ENCODE results near the gene MOB4.

The MOB4 gene

GRCh38 chr2:197498937-197499593 lies 16.8 kb upstream of the MOB4 start:
- Histone ChIP-seq H3K36me3 (ENCODE audit: control insufficient read depth, insufficient read depth, low read length, severe bottlenecking) (peaks cover 59% of the 10 kb centered on the region), H3K27me3 (replicated peaks; ENCODE audit: control insufficient read depth, insufficient read depth, low read length) (no peaks in the 10 kb centered on the region), H3K4me1 (ENCODE audit: control insufficient read depth, insufficient read depth, low read length) (peaks cover 42% of the 10 kb centered on the region), H3K4me3 (ENCODE audit: low read length) (peak overlapping the region; percentile 100), H3K9ac (ENCODE audit: low read length) (peak overlapping the region; percentile 99), H3K9me3 (ENCODE audit: control insufficient read depth, low read length) (no peaks in the 10 kb centered on the region)
- DNase-seq (ENCODE audit: low read depth): peak; percentile 79

- Histone ChIP-seq H3K9ac (ENCODE audit: low read length) (peak within 1 kb of the TSS; percentile 99), H3K4me1 (ENCODE audit: control insufficient read depth, insufficient read depth, low read length) (peaks cover 42% of the 10 kb centered on the region), H3K4me3 (ENCODE audit: low read length) (peak within 1 kb of the TSS; percentile 100), H3K36me3 (ENCODE audit: control insufficient read depth, insufficient read depth, low read length, severe bottlenecking) (peaks cover 59% of the 10 kb centered on the region), H3K9me3 (ENCODE audit: control insufficient read depth, low read length) (no peaks in the 10 kb centered on the region), H3K27me3 (replicated peaks; ENCODE audit: control insufficient read depth, insufficient read depth, low read length) (no peaks in the 10 kb centered on the region)
- DNase-seq (ENCODE audit: low read depth): peak; percentile 100
Observed at GRCh38 chr2:197499594-197500502, 16.0 kb upstream of the MOB4 start, which contains the start of the genes HSPD1 and HSPE1. Gene HSPD1, minus strand, starts transcription at chr2:197499840. Its CDS starts 992 bp downstream, at chr2:197498848. Gene HSPE1, plus strand, starts transcription at chr2:197500379. Its CDS starts 58 bp downstream, at chr2:197500437.

GRCh38 chr2:197500503-197501131 lies 15.2 kb upstream of the MOB4 start:
- H3K9ac ChIP-seq (ENCODE audit: low read length): peak overlapping the region; percentile 99
- H3K27me3 ChIP-seq (replicated peaks; ENCODE audit: control insufficient read depth, insufficient read depth, low read length): no peaks in the 10 kb centered on the region
- H3K4me1 ChIP-seq (ENCODE audit: control insufficient read depth, insufficient read depth, low read length): peaks cover 42% of the 10 kb centered on the region
- DNase-seq (ENCODE audit: low read depth): peak; percentile 53
- no peaks in the 10 kb centered on the region for H3K9me3 ChIP-seq (ENCODE audit: control insufficient read depth, low read length)
- H3K36me3 ChIP-seq (ENCODE audit: control insufficient read depth, insufficient read depth, low read length, severe bottlenecking): peaks cover 53% of the 10 kb centered on the region
- peak overlapping the region; percentile 100 for H3K4me3 ChIP-seq (ENCODE audit: low read length)

GRCh38 chr2:197502201-197502600 lies 13.7 kb upstream of the MOB4 start:
- peak overlapping the region; percentile 99 for H3K9ac ChIP-seq (ENCODE audit: low read length)
- peaks cover 32% of the 10 kb centered on the region for H3K4me1 ChIP-seq (ENCODE audit: control insufficient read depth, insufficient read depth, low read length)
- peaks cover 42% of the 10 kb centered on the region for H3K36me3 ChIP-seq (ENCODE audit: control insufficient read depth, insufficient read depth, low read length, severe bottlenecking)
- H3K27me3 ChIP-seq (replicated peaks; ENCODE audit: control insufficient read depth, insufficient read depth, low read length): no peaks in the 10 kb centered on the region
- H3K4me3 ChIP-seq (ENCODE audit: low read length): peak overlapping the region; percentile 100
- no peak for DNase-seq (ENCODE audit: low read depth)
- H3K9me3 ChIP-seq (ENCODE audit: control insufficient read depth, low read length): no peaks in the 10 kb centered on the region

GRCh38 chr2:197502685-197503084 lies 13.2 kb upstream of the MOB4 start:
- no peaks in the 10 kb centered on the region for H3K9me3 ChIP-seq (ENCODE audit: control insufficient read depth, low read length)
- H3K4me3 ChIP-seq (ENCODE audit: low read length): peak overlapping the region; percentile 100

GRCh38 chr2:197504000-197504399 lies 11.9 kb upstream of the MOB4 start:
- Histone ChIP-seq H3K4me1 (ENCODE audit: control insufficient read depth, insufficient read depth, low read length) (peaks cover 16% of the 10 kb centered on the region), H3K36me3 (ENCODE audit: control insufficient read depth, insufficient read depth, low read length, severe bottlenecking) (peaks cover 33% of the 10 kb centered on the region), H3K9me3 (ENCODE audit: control insufficient read depth, low read length) (no peaks in the 10 kb centered on the region), H3K9ac (ENCODE audit: low read length) (no peak overlapping the region), H3K4me3 (ENCODE audit: low read length) (no peak overlapping the region), H3K27me3 (replicated peaks; ENCODE audit: control insufficient read depth, insufficient read depth, low read length) (no peaks in the 10 kb centered on the region)
- no peak for DNase-seq (ENCODE audit: low read depth)

More at GRCh38 chr2:197502685-197503084, 13.2 kb upstream of the MOB4 start:
- Histone ChIP-seq H3K9ac (ENCODE audit: low read length) (no peak overlapping the region), H3K4me1 (ENCODE audit: control insufficient read depth, insufficient read depth, low read length) (peaks cover 27% of the 10 kb centered on the region), H3K27me3 (replicated peaks; ENCODE audit: control insufficient read depth, insufficient read depth, low read length) (no peaks in the 10 kb centered on the region), H3K36me3 (ENCODE audit: control insufficient read depth, insufficient read depth, low read length, severe bottlenecking) (peaks cover 37% of the 10 kb centered on the region)
- no peak for DNase-seq (ENCODE audit: low read depth)

DNA sequence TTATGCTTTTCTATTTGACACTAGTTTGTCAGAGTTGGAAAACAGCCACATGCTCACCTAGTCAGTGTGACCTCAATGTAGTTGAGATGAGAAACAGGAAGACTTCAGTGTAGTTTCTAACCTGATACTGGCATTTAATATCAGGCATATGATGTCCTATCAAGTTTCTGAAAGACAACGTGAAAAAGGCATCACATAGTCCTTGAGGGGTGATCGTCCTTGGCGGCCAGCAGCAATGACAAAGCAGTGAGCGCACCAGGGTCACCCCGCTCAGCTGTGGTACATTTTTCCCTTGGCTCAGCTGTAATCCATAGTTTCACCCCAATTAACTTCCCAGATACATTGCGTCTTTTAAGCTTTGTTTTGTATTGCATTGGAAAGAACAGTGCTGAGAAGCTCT lies 11.4 kb upstream of the MOB4 start:
- H3K9me3 ChIP-seq (ENCODE audit: control insufficient read depth, low read length): no peaks in the 10 kb centered on the region
- no peaks in the 10 kb centered on the region for H3K27me3 ChIP-seq (replicated peaks; ENCODE audit: control insufficient read depth, insufficient read depth, low read length)
- no peak for DNase-seq (ENCODE audit: low read depth)
- H3K9ac ChIP-seq (ENCODE audit: low read length): no peak overlapping the region
- H3K4me1 ChIP-seq (ENCODE audit: control insufficient read depth, insufficient read depth, low read length): peaks cover 16% of the 10 kb centered on the region
- H3K4me3 ChIP-seq (ENCODE audit: low read length): no peak overlapping the region
- peaks cover 33% of the 10 kb centered on the region for H3K36me3 ChIP-seq (ENCODE audit: control insufficient read depth, insufficient read depth, low read length, severe bottlenecking)

- Histone ChIP-seq H3K4me3 (ENCODE audit: low read length) (no peak overlapping the region), H3K27me3 (replicated peaks; ENCODE audit: control insufficient read depth, insufficient read depth, low read length) (no peaks in the 10 kb centered on the region), H3K9me3 (ENCODE audit: control insufficient read depth, low read length) (no peaks in the 10 kb centered on the region), H3K9ac (ENCODE audit: low read length) (no peak overlapping the region), H3K36me3 (ENCODE audit: control insufficient read depth, insufficient read depth, low read length, severe bottlenecking) (peaks cover 33% of the 10 kb centered on the region), H3K4me1 (ENCODE audit: control insufficient read depth, insufficient read depth, low read length) (peaks cover 12% of the 10 kb centered on the region)
- DNase-seq (ENCODE audit: low read depth): no peak
Observed at GRCh38 chr2:197506658-197507057, 9.2 kb upstream of the MOB4 start.

GRCh38 chr2:197513915-197514314 lies 2.0 kb upstream of the MOB4 start:
- peaks cover 11% of the 10 kb centered on the region for H3K4me1 ChIP-seq (ENCODE audit: control insufficient read depth, insufficient read depth, low read length)
- H3K4me3 ChIP-seq (ENCODE audit: low read length): no peak overlapping the region
- no peaks in the 10 kb centered on the region for H3K36me3 ChIP-seq (ENCODE audit: control insufficient read depth, insufficient read depth, low read length, severe bottlenecking)
- DNase-seq (ENCODE audit: low read depth): no peak
- H3K9ac ChIP-seq (ENCODE audit: low read length): no peak overlapping the region
- H3K27me3 ChIP-seq (replicated peaks; ENCODE audit: control insufficient read depth, insufficient read depth, low read length): no peaks in the 10 kb centered on the region
- no peaks in the 10 kb centered on the region for H3K9me3 ChIP-seq (ENCODE audit: control insufficient read depth, low read length)

GRCh38 chr2:197514754-197515153 lies 1.1 kb upstream of the MOB4 start:
- no peaks in the 10 kb centered on the region for H3K36me3 ChIP-seq (ENCODE audit: control insufficient read depth, insufficient read depth, low read length, severe bottlenecking)
- peak; percentile 9 for DNase-seq (ENCODE audit: low read depth)
- H3K4me3 ChIP-seq (ENCODE audit: low read length): peak overlapping the region; percentile 98
- no peaks in the 10 kb centered on the region for H3K9me3 ChIP-seq (ENCODE audit: control insufficient read depth, low read length)
- H3K9ac ChIP-seq (ENCODE audit: low read length): peak overlapping the region; percentile 97
- peaks cover 15% of the 10 kb centered on the region for H3K4me1 ChIP-seq (ENCODE audit: control insufficient read depth, insufficient read depth, low read length)
- no peaks in the 10 kb centered on the region for H3K27me3 ChIP-seq (replicated peaks; ENCODE audit: control insufficient read depth, insufficient read depth, low read length)

DNA sequence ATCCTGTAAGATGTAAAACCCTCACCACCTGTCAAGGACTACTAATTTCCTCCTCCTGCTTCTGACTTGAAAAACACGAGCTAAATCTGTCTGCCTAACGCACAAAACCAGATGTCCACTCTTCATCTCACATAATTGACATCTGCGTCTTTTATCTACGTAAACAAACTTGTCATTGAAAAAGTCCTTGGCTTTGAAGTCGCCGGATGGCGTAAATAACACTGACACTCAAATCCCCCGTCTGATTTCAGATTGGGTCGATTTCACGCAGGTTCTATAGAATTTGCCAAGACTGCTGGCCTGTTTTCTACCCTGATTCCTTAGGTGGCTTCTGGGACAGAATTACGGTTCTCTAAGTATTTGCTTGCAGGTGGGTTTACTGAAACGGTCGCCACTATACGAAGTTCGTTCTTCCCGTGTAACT lies 539 bp upstream of the MOB4 start:
- Histone ChIP-seq H3K9ac (ENCODE audit: low read length) (peak overlapping the region; percentile 97), H3K27me3 (replicated peaks; ENCODE audit: control insufficient read depth, insufficient read depth, low read length) (no peaks in the 10 kb centered on the region), H3K4me3 (ENCODE audit: low read length) (peak overlapping the region; percentile 98), H3K36me3 (ENCODE audit: control insufficient read depth, insufficient read depth, low read length, severe bottlenecking) (no peaks in the 10 kb centered on the region), H3K4me1 (ENCODE audit: control insufficient read depth, insufficient read depth, low read length) (peaks cover 15% of the 10 kb centered on the region), H3K9me3 (ENCODE audit: control insufficient read depth, low read length) (no peaks in the 10 kb centered on the region)
- DNase-seq (ENCODE audit: low read depth): peak; percentile 61

All from adipocyte (in vitro differentiated cells).